H9 (cell line): ENCODE results near the gene TOR1A. TPM values are rescaled to one million over a fixed set of nuclear protein-coding genes. Genes with fewer than 3 reads are reported as not detected.

Experiments
- DNase-seq: peaks from one replicate; pipeline ENCODE4 v3.0.0-alpha.2; 2017
- H2AFZ ChIP-seq: one replicate; pipeline ENCODE4 v1.6.1; 2013; ENCODE audit warnings: mild to moderate bottlenecking, low read length, control low read depth, moderate library complexity
- H2AK5ac ChIP-seq: 2 replicates; pipeline ENCODE4 v1.6.1; 2013; ENCODE audit warnings: low read length, control low read depth, mixed read lengths; ENCODE audit not compliant: insufficient read length
- H2BK120ac ChIP-seq: one replicate; pipeline ENCODE4 v1.6.1; 2013; ENCODE audit warnings: low read depth, mild to moderate bottlenecking, low read length, control low read depth, inconsistent platforms; ENCODE audit not compliant: poor library complexity, severe bottlenecking
- H2BK12ac ChIP-seq: 2 replicates; pipeline ENCODE4 v1.6.1; 2013; ENCODE audit warnings: low read length, control low read depth, mixed read lengths, low read depth; ENCODE audit not compliant: insufficient read length
- H2BK15ac ChIP-seq: 2 replicates; pipeline ENCODE4 v1.6.1; 2013; ENCODE audit warnings: low read depth, low read length, control low read depth
- H2BK20ac ChIP-seq: one replicate; pipeline ENCODE4 v1.6.1; 2013; ENCODE audit warnings: low read depth, mild to moderate bottlenecking, low read length, control low read depth, inconsistent platforms; ENCODE audit not compliant: poor library complexity, severe bottlenecking
- H2BK5ac ChIP-seq: 2 replicates; pipeline ENCODE4 v1.6.1; 2013; ENCODE audit warnings: low read length, control low read depth, mixed read lengths; ENCODE audit not compliant: insufficient read length
- H3K14ac ChIP-seq: 2 replicates; pipeline ENCODE4 v1.6.1; 2013; ENCODE audit warnings: low read length, control low read depth; ENCODE audit not compliant: insufficient read depth
- H3K18ac ChIP-seq: 2 replicates; pipeline ENCODE4 v1.6.1; 2013; ENCODE audit warnings: low read depth, mild to moderate bottlenecking, mixed read lengths, low read length, control low read depth; ENCODE audit not compliant: insufficient read length
- H3K23ac ChIP-seq: 2 replicates; pipeline ENCODE4 v1.6.1; 2013; ENCODE audit warnings: low read length, control low read depth, mixed read lengths, low read depth; ENCODE audit not compliant: insufficient read length
- H3K23me2 ChIP-seq: 2 replicates; pipeline ENCODE4 v1.6.1; 2013; ENCODE audit warnings: low read depth, mild to moderate bottlenecking, mixed read lengths, low read length, control low read depth; ENCODE audit not compliant: insufficient read length, poor library complexity, severe bottlenecking
- H3K27ac ChIP-seq: 2 replicates; pipeline ENCODE4 v1.5.1; 2013; ENCODE audit warnings: low read length, control low read depth, mixed read lengths, low read depth; ENCODE audit not compliant: insufficient read length
- H3K27me3 ChIP-seq: 2 replicates; pipeline ENCODE4 v1.6.1; 2013; ENCODE audit warnings: low read length, control low read depth, inconsistent platforms; ENCODE audit not compliant: insufficient read depth
- H3K4ac ChIP-seq: 2 replicates; pipeline ENCODE4 v1.6.1; 2013; ENCODE audit warnings: low read depth, mild to moderate bottlenecking, control low read depth, inconsistent platforms, low read length, moderate library complexity
- H3K4me1 ChIP-seq: 2 replicates; pipeline ENCODE4 v1.6.1; 2013; ENCODE audit warnings: low read length, control low read depth, inconsistent platforms; ENCODE audit not compliant: insufficient read depth
- H3K4me2 ChIP-seq: 2 replicates; pipeline ENCODE4 v1.6.1; 2013; ENCODE audit warnings: low read length, control low read depth, mixed read lengths; ENCODE audit not compliant: insufficient read length, insufficient read depth
- H3K56ac ChIP-seq: 2 replicates; pipeline ENCODE4 v1.6.1; 2013; ENCODE audit warnings: low read depth, mild to moderate bottlenecking, mixed read lengths, low read length, control low read depth; ENCODE audit not compliant: insufficient read length
- H3K79me1 ChIP-seq: 2 replicates; pipeline ENCODE4 v1.6.1; 2013; ENCODE audit warnings: low read depth, mild to moderate bottlenecking, moderate library complexity, low read length, control low read depth, inconsistent platforms; ENCODE audit not compliant: insufficient read depth, poor library complexity, severe bottlenecking
- H3K79me2 ChIP-seq: 2 replicates; pipeline ENCODE4 v1.6.1; 2013; ENCODE audit warnings: low read length, control low read depth, inconsistent platforms; ENCODE audit not compliant: insufficient read depth
- H3K9ac ChIP-seq: 2 replicates; pipeline ENCODE4 v1.6.1; 2013; ENCODE audit warnings: low read length, control low read depth, mixed read lengths; ENCODE audit not compliant: insufficient read length; ENCODE audit errors: extremely low read depth
- H3K9me3 ChIP-seq: one replicate; pipeline ENCODE4 v1.6.1; 2013; ENCODE audit warnings: low read depth, low read length, inconsistent platforms; ENCODE audit not compliant: control insufficient read depth
- H3T11ph ChIP-seq: one replicate; pipeline ENCODE4 v1.6.1; 2013; ENCODE audit warnings: mild to moderate bottlenecking, low read length, control low read depth, inconsistent platforms
- H4K20me1 ChIP-seq: one replicate; pipeline ENCODE4 v1.6.1; 2013; ENCODE audit not compliant: control insufficient read depth, insufficient read length, insufficient read depth
- H4K5ac ChIP-seq: 2 replicates; pipeline ENCODE4 v1.6.1; 2013; ENCODE audit warnings: low read depth, mild to moderate bottlenecking, mixed read lengths, low read length, control low read depth; ENCODE audit not compliant: insufficient read length
- H4K8ac ChIP-seq: replicated peaks from 2 replicates; pipeline ENCODE4 v1.6.1; 2013; ENCODE audit warnings: low read length, control low read depth, mixed read lengths, low read depth; ENCODE audit not compliant: insufficient read length
- H4K91ac ChIP-seq: 2 replicates; pipeline ENCODE4 v1.6.1; 2013; ENCODE audit warnings: low read depth, mild to moderate bottlenecking, moderate library complexity, mixed read lengths, low read length, control low read depth; ENCODE audit not compliant: insufficient read length
- H3K27ac Mint-ChIP-seq, 3 experiments: 2 replicates in 2 of 3; 3 replicates in 1 of 3; pipeline ENCODE4 v1.8.0; 2020 to 2021; ENCODE audit warnings: mixed read lengths in 3 of 3, mild to moderate bottlenecking in 1 of 3, moderate library complexity in 1 of 3
- H3K27me3 Mint-ChIP-seq: 2 replicates; pipeline ENCODE4 v1.8.0; 2021; ENCODE audit warnings: low read depth, mild to moderate bottlenecking, moderate library complexity, mixed read lengths
- H3K36me3 Mint-ChIP-seq, 3 experiments: 2 replicates in 2 of 3; 3 replicates in 1 of 3; pipeline ENCODE4 v1.8.0; 2020 to 2021; ENCODE audit warnings: low read depth in 3 of 3, mixed read lengths in 3 of 3; ENCODE audit not compliant: insufficient read depth in 1 of 3
- H3K4me1 Mint-ChIP-seq, 2 experiments: 2 replicates each; pipeline ENCODE4 v1.8.0; 2020; ENCODE audit warnings: mixed read lengths in 2 of 2
- H3K4me3 Mint-ChIP-seq, 2 experiments: 2 replicates in 1 of 2; 3 replicates in 1 of 2; pipeline ENCODE4 v1.8.0; 2020 to 2021; ENCODE audit warnings: mild to moderate bottlenecking in 2 of 2, mixed read lengths in 2 of 2, moderate library complexity in 1 of 2
- H3K9me3 Mint-ChIP-seq, 2 experiments: 2 replicates in 1 of 2; 3 replicates in 1 of 2; pipeline ENCODE4 v1.8.0; 2020; ENCODE audit warnings: mild to moderate bottlenecking in 2 of 2, mixed read lengths in 2 of 2, moderate library complexity in 1 of 2
- CTCF ChIP-seq: fragments of 200-600 bp; sonication (generic); conservative IDR thresholded peaks from 3 replicates; pipeline ENCODE4 v1.8.0; 2021; ENCODE audit warnings: antibody characterized with exemption, mild to moderate bottlenecking
- WGBS: extraction: QIAGEN DNeasy Blood & Tissue Kit; methylation state at CpG from one replicate; pipeline ENCODE4 v1.1.7; 2013; ENCODE audit warnings: missing lambda C conversion rate, low lambda C conversion rate, mixed read lengths; ENCODE audit not compliant: insufficient read length; ENCODE audit errors: extremely low coverage; 5-methylcytosine and 5-hydroxymethylcytosine counted together
- total RNA-seq: library from RNA; stranded (reverse); gene quantifications from 2 replicates; pipeline ENCODE4 v1.2.1, GENCODE V29; 2021

TOR1A gene
- total RNA-seq, 1 experiment from 2014 or later = 60.1 TPM

GRCh38 chr9:129849901-129850300, 26.0 kb upstream of the TOR1A start:
- Histone ChIP-seq H4K8ac (no peak overlapping the region), H3K18ac (no peak overlapping the region), H4K20me1 (no peaks in the 10 kb centered on the region), H4K5ac (no peak overlapping the region), H3K27ac (no peak overlapping the region), H3K79me1 (no peaks in the 10 kb centered on the region), H3K79me2 (no peaks in the 10 kb centered on the region), H3K4ac (no peak overlapping the region), H3K14ac (no peak overlapping the region), H3K4me2 (no peak overlapping the region), H3T11ph (no peak overlapping the region), H2AFZ (no peak overlapping the region), H3K9me3 (no peaks in the 10 kb centered on the region), H2BK5ac (no peak overlapping the region), H3K56ac (no peak overlapping the region), H3K23ac (no peak overlapping the region), H2BK120ac (no peak overlapping the region), H2AK5ac (no peak overlapping the region), H2BK20ac (no peak overlapping the region), H3K4me1 (no peaks in the 10 kb centered on the region), H3K23me2 (no peaks in the 10 kb centered on the region), H3K27me3 (no peaks in the 10 kb centered on the region), H3K9ac (no peak overlapping the region), H2BK15ac (no peak overlapping the region), H4K91ac (no peak overlapping the region), H2BK12ac (no peak overlapping the region)
- Mint-ChIP-seq H3K4me1 (no peaks in the 10 kb centered on the region), H3K9me3 (no peaks in the 10 kb centered on the region), H3K27ac (no peak overlapping the region), H3K36me3 (peaks cover 0 to 37% (median 20%) of the 10 kb centered on the region in 3 experiments; a peak in 6 of 7 replicates), H3K4me3 (no peak overlapping the region), H3K27me3 (no peaks in the 10 kb centered on the region)
- no peak for TF ChIP-seq CTCF
- no CpG with 5 or more reads among the region's 6 CpGs for WGBS
- DNase-seq = no peak
